Renal cortical epithelial cell (primary cell): Measurements from ENCODE around the gene NDUFB2. TPM values are rescaled to one million over a fixed set of nuclear protein-coding genes. Genes with fewer than 3 reads are reported as not detected.
A peak's percentile ranks its signal among the peaks of the same experiment; 100 is the strongest.
"Not testable (repeated sequence)": the region's sequence is repeated elsewhere in the genome, so short reads cannot be mapped to it uniquely, and the experiment has no call there.

ENCODE experiments used
- DNase-seq: peaks from one replicate; pipeline ENCODE4 v3.0.0-alpha.2; 2011; ENCODE audit warnings: low read depth
- total RNA-seq: library from RNA; depleted of rRNA; stranded (reverse); fragments of >200 nt; gene quantifications from 2 replicates; pipeline ENCODE4 v1.2.3, GENCODE V29; 2014

Gene NDUFB2
- total RNA-seq, 1 donor from 2014 or later: 208 TPM

GRCh38 chr7:140689199-140690152, 7.0 kb upstream of the NDUFB2 start:
- DNase-seq: no peak

- DNase-seq: no peak
These were observed 5.0 kb upstream of the NDUFB2 start for GRCh38 chr7:140691376-140692045.

- DNase-seq: not testable (repeated sequence)
These were observed 2.7 kb upstream of the NDUFB2 start for GRCh38 chr7:140693849-140694248.

GRCh38 chr7:140694592-140694991, 1.9 kb upstream of the NDUFB2 start:
- no peak for DNase-seq

- no peak for DNase-seq
These were observed 1.1 kb upstream of the NDUFB2 start for GRCh38 chr7:140695381-140695780.

DNA sequence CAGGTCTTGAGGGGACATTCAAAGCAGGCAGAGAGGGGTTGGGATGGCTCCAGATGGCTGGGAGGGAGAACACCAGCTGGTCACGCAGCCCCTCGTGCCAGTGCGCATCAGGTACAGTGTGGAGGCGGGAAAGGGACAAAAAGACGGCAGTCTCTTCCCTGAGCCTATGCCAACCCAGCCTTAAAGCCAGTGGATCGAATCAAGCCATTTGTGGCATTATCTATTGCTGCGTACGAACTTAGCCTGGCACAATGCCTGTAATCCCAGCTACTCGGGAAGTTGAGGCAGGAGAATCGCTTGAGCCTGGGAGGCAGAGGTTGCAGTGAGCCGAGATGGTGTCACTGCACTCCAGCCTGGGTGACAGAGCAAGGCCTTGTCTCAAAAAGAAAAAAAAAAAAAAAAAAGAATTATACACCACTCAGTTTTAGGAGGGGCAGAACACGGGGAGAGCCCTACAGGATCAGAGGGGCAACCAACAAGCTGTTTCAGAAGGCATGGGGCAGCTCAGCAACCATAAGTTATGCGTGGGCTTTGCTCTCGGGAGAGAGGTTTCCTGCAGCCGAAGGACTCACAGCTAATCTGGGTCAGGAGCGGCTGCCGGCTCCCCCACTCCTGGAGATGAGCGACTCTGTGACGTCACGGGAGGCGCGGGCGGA, 356 bp upstream of the NDUFB2 start:
- DNase-seq: peak; percentile 64

DNA sequence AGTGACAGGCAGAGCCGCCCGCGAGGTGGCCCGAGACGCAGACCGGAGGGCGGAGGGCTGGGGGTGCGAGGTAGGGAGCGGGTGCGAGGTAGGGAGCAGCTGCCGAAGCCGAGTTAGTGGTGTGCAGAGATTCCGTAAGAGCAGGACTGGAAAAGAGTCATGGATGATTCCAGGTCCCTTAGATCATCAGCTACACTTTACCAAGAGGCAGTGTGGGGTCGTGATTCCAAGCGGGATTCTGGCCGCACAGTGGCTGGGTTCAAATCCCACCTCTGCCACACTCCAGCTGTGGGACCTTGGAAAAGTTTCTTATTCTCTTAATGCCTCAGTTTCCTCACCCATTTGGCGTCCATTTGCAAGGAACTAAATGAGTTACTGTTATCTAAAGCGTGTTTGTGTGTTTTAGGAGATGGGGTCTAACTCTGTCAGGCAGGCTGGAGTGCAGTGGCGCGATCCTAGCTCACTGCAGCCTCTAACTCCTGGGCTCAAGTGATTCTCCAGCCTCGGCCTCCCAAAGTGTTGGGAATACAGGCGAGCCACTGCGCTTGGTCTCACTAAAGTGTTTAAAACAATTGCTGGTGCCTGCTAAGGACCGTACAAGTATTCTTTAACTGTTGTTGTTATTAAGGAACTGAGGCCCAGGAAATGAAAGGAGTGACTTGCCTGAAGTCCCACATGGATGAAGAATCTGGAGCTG, 1.1 kb downstream of the NDUFB2 start:
- DNase-seq: peak; percentile 34

DNA sequence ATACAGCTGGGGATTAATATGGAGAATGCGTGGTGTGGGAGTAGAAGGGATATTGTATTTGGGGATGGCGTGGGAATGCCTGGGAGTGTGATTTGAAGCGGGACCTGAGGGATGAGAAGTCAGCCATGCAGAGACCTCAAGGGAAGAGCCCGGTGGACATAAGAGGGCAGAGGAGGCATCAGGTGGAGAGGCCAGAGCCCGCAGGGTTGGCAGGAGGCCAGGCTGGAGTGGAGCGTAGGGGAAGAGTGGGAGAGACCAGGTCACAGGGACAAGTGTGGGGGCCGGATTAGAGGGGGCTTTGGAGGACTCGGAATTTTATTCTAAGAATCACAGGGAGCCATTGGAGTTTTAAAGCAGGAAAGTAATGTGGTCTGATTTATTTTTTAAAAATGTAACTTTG, 2.0 kb downstream of the NDUFB2 start:
- no peak for DNase-seq

- DNase-seq: no peak
These were observed 6.3 kb downstream of the NDUFB2 start for GRCh38 chr7:140702774-140703173.

GRCh38 chr7:140704205-140704604, 7.7 kb downstream of the NDUFB2 start:
- DNase-seq: no peak

DNA sequence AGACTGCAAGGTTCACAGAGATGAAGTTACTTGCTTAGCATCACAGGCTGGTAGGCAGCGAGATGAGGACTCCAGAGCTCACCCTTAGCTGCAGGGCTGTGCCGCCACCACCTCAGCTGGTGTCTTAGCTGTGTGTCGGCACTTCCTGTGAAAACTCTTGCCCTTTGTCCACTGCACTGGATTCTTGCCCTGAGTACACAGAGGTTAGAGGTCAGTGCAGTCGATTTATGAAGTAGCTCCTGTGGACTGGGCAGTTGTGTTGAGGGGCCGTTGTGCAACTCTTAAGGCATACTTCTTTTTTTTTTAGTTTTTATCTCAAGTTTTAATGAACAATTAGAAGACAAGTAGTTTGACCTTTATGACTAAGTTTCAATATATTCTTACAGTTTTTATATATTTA, 10.6 kb downstream of the NDUFB2 start:
- no peak for DNase-seq

DNA sequence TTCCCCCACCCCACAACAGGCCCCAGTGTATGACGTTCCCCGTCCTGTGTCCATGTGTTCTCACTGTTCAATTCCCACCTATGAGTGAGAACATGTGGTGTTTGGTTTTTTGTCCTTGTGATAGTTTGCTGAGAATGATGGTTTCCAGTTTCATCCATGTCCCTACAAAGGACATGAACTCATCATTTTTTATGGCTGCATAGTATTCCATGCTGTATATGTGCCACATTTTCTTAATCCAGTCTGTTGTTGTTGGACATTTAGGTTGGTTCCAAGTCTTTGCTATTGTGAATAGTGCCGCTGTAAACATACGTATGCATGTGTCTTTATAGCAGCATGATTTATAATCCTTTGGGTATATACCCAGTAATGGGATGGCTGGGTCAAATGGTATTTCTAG, 12.3 kb downstream of the NDUFB2 start:
- not testable (repeated sequence) for DNase-seq

GRCh38 chr7:140712392-140712791, 15.9 kb downstream of the NDUFB2 start:
- not testable (repeated sequence) for DNase-seq

- DNase-seq: no peak
These were observed 18.0 kb downstream of the NDUFB2 start for GRCh38 chr7:140714331-140715040.

DNA sequence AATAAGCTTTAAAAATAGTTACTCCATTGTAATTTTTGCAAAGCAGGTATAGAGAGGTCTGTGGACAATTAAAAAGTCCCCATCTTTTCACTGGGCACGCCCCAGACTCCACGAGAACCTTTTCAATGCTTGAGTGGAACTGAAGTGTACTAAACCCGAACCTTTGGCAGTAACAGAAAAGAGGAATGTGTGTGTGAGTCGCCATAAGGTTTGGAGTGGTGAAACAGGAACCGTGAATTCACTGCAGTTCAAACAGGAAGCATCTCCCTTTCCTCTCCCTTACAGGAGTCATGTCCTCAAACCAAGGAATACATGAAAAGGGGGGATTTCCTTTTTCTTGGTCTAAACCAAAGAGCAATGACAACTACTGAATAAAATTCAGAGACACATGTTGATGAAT, 23.2 kb downstream of the NDUFB2 start:
- peak; percentile 70 for DNase-seq

DNA sequence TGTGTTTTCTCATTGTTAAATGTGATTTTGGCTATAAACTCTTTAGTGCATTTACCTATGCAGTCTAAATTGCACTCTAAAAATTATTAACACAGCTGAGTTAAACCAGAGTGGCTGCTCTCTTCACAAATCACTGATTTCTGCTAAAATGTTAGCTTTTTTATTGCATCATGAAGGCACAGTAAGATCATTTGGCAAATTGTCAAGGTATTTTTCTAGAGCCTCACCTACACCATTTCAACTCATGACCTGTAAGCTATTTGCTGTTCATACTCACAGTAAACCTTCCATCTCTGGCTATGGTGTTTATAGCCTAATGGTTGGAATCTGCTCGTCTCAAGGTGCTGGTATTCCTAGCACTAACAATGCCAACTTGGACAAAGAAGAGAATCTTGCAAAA, 25.7 kb downstream of the NDUFB2 start:
- DNase-seq: peak; percentile 94

GRCh38 chr7:140723006-140723405, 26.5 kb downstream of the NDUFB2 start:
- DNase-seq: no peak

GRCh38 chr7:140723574-140723973, 27.1 kb downstream of the NDUFB2 start:
- no peak for DNase-seq

GRCh38 chr7:140724706-140725105, 28.2 kb downstream of the NDUFB2 start:
- no peak for DNase-seq

DNA sequence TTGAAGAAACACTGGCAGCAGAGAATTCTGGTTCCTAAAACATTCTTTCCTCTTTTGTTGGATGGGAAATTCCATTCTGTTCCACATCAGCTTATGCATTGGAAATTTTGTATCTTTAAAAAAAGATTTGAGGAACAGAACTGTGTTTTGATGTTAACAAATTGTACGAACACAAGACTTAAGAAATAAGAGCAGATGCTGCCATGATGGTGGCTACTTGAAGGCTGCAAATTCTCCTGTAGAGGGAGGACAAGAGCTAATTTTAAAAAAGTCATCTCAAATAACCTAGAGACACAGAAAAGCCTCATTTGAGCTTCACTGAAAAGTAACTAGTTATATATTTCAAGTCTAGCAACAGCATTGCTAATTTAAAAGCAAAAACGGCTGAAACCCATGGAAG, 29.8 kb downstream of the NDUFB2 start:
- DNase-seq: peak; percentile 55

DNA sequence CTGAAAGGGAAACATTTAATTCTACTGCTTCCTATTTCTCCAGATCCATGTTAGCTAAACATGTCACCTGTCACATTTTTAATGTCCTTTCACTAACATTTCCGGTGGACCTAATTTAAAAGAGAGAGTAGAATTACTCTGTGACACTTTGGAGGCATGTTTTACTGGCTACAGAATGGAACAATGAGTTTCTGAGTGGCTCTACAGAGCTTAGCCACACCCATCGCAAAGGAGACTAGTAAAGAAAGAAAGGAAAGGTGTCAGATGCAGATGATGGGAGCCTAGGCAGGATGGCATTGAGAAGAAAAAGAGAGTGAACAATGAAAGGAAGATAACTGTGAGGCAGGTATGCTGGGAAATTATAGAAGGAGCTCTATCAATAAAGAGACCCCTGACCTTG, 35.9 kb downstream of the NDUFB2 start:
- DNase-seq: no peak
